Measurements from ENCODE around the gene ANKFY1.
A peak's percentile ranks its signal among the peaks of the same experiment; 100 is the strongest.

The ANKFY1 gene, protein sequence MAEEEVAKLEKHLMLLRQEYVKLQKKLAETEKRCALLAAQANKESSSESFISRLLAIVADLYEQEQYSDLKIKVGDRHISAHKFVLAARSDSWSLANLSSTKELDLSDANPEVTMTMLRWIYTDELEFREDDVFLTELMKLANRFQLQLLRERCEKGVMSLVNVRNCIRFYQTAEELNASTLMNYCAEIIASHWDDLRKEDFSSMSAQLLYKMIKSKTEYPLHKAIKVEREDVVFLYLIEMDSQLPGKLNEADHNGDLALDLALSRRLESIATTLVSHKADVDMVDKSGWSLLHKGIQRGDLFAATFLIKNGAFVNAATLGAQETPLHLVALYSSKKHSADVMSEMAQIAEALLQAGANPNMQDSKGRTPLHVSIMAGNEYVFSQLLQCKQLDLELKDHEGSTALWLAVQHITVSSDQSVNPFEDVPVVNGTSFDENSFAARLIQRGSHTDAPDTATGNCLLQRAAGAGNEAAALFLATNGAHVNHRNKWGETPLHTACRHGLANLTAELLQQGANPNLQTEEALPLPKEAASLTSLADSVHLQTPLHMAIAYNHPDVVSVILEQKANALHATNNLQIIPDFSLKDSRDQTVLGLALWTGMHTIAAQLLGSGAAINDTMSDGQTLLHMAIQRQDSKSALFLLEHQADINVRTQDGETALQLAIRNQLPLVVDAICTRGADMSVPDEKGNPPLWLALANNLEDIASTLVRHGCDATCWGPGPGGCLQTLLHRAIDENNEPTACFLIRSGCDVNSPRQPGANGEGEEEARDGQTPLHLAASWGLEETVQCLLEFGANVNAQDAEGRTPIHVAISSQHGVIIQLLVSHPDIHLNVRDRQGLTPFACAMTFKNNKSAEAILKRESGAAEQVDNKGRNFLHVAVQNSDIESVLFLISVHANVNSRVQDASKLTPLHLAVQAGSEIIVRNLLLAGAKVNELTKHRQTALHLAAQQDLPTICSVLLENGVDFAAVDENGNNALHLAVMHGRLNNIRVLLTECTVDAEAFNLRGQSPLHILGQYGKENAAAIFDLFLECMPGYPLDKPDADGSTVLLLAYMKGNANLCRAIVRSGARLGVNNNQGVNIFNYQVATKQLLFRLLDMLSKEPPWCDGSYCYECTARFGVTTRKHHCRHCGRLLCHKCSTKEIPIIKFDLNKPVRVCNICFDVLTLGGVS

DNA sequence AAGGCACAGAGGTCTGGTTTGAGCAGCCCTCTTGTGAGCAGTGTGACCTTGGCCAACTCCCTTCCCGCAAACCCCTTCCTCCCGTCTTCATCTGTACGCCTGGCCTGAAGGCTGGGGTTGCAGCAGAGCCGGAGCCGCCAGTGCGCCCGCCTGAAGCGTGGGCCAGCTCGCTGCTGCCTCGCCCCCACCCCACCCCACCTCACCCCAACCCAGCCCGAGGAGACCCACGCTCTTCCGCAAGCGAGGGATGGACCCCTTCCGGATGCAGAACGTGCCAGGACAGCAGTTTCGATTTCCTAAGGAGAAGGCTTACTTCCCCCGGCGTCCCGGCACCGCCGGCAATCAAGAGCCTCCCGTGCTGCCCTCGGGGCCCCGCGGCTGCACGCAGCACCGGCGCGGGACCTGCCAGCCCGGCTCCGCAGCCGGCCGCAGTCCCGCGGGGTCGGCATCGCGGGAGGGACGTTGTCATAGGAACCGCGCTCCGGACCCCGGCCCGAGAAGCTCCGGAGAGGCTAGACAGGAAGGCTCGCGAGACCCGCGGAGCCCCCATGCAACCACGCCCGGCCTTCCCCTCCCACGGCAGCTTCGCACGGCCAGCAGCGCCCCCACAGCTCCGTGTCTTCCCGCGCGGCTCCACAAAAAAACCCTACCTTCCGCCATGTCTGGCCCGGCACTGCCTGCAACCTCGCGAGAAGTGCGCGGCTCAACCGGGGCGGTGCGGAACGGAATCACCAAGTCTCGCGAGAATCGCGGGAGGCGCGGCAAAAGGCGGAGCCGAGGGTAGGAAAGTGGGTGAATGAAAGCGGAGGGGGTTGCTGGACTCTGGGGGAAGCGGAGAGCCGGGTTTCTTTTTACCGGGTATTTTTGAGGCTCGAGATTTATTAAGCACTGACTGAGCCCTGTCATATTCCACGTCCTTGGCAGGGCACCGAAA, at the start of gene ANKFY1:
TSS of gene ANKFY1 (minus strand) at position 698 of the 934 bp plus-strand sequence. CDS start at position 660, 38 bp downstream.
- peak; percentile 91 for DNase-seq (ENCODE audit: low read depth)

DNA sequence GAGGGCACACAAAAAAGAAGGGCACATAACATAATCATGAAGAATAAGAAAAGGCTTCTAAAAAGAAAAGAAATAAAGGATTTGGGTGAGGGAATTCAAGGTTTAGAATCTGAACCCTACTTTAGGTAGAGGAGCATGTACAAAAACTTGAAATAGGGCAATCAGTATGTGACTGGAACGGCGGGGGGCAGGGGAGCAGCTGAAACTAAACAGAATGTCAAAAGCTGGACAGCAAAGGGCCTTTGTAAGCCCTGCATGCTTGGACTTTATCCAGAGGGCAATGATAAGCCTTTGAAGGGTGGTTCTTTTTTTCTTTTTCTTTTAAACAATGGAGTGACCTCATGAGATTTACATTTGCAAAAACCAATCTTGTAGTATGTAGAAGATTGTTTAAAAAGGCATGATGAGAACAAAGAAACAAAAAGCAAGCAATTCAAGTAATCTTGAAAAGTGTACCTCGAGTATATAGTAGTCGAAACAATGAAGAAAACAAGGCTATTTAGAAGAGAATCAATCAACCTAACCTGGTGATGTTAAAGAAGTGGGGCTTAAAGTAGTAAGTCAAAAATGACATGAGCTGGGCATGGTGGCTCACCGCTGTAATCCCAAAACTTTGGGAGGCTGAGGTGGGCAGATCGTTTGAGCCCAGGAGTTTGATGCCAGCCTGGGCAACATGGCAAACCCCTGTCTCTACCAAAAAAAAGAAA, 46.7 kb upstream of the ANKFY1 start:
- DNase-seq (ENCODE audit: low read depth) = no peak

DNA sequence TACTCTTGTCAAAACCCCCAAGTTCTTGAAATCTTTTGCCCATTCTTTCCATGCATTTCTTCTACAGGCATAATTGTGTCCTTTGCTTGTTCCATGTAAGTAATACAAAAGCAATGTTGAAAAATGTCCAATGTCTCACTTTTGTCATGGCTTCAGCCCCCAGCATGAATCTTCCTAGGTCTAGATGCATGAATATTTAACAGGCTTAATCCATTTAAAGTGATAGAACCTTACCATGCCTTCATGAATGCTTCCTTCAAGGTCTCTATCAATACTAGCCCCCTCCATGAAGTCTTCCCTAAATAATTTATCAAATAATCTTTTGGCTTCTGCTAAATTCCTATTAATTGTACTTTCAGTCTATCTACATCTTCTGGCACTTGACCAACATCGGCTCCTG, 46.1 kb upstream of the ANKFY1 start:
- DNase-seq (ENCODE audit: low read depth) = no peak

DNA sequence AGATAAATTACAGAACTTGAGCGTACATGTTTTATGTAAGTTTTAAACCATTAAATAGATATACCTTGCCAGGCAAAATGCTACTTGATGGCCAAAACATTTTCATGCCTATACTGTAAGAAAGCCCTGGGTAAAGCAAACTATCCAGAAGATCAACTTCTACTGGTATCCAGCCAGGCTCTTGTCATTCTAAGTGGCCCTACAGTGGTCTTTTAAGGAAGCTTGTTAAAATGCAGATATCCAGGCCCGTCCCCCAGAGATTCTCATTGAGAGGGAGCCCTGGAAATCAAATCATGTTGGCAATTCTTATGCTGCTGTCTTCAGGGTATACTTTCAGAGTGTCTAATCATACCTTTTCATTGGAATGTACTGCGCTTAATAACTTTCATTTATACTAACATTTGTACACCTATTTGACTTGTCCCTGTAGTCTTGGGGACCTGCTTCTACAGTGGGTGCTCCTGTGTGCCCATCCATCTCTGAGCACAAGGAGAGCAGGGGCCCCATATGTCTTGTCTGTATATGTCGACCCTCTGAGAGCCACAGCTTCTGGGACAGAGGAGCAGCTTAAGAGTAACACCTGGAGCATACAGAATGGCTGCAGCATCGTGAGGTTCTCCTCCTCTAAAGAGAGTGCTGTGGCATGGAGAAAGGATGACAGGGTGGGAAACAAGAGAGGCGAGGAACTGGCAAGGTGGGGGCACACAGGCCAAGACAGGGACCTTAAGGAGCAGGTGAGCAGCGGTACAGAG, 43.6 kb upstream of the ANKFY1 start:
- DNase-seq (ENCODE audit: low read depth) = no peak

DNA sequence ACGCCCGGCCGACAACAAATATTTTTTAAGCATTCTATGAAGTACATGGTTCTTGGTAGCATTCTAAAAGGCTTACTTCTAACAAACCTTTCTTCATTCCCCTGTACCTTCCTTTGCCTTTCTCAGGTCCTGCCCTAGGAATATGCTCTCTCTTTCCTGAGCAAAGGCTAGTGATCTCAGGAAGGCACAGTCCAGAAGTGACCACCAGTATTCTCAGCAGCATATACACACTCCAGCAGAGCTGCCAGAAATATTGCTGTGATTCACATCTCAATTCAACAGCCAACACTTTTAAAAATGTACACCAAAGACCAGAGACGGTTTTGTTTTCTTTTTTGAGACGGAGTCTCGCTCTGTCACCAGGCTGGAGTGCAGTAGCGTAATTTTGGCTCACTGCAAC, 41.4 kb upstream of the ANKFY1 start:
- DNase-seq (ENCODE audit: low read depth) = no peak

DNA sequence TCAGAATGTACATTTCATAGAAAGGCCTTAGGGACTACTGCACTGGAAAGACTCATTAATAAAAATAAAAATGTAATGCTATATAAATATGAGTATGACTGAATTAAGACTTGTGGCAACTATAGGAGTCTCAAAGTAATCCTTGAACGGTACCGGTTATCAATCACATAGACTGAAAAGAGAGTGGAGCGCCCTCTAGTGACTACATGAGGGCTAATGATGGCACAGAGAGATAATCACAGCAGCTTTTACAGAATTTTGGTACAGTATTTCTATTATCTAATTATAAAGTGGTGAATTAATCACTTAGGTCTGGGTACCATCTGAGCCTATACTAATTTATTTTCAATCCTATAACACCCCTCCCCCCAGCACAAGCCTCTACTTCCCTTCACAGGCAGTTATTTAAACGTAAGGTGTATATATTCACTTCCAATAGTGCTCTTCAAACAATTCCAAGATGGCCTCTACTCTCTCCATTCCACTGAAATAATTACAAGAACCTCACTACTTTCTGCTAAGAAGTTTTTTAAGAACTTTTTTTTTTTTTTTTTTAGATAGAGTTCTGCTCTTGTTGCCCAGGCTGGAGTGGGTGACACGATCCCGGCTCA, 40.7 kb upstream of the ANKFY1 start:
- peak; percentile 5 for DNase-seq (ENCODE audit: low read depth)

DNA sequence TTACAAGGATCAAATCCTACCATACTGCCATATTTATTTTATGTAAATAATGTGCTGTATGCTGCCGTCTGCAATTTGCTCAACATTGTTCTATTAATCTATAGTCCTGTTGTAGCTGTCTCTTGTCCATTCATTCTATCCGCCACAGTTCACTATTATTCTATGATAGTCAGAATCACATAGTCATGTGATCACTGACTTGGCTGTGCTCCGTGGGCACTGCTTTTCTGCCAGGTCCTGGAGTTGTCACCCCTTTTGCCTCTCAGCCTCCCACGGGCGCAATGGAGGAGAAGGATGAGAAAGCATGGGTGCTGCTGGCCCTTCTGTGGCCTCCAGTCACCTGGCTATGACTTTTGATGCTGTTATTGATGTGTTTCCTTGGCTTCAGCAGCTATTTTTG, 37.3 kb upstream of the ANKFY1 start:
- DNase-seq (ENCODE audit: low read depth) = no peak

DNA sequence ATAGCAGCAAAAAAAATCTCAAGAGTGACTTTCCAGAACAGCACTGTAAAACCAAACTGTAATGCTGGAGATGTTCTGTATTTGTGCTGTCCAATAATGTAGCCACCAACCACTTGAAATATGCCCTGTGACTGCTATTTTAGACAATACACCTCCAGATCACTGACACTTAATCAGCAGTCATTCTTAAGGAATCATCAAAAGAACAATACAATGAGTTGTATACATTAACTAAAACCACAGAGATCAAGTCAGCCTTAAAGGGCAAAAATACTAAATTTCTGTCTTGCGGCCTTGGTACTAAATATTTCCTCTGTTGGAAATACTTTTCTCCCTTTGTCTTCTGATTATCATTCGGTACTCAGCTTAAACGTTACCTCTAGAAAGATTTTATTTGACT, 33.6 kb upstream of the ANKFY1 start:
- DNase-seq (ENCODE audit: low read depth) = no peak

DNA sequence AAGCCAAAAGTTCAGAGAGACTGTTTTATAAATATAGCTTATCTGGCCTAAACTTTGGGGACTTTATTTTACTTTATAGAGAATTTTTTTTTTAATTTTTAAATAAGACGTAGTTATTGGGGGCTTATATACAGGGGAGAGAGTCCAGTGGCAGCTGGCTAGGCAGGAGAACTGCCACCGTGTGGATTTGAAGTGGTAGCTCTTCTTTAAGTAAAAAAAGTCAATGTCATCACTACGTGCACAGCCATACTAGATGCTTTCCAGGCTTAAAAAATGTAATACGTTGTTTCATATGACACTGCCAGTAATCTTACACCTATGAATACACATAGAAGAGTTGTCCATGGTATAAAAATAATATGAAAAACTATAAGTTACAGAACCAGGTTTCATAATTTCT, 31.9 kb upstream of the ANKFY1 start:
- no peak for DNase-seq (ENCODE audit: low read depth)

DNA sequence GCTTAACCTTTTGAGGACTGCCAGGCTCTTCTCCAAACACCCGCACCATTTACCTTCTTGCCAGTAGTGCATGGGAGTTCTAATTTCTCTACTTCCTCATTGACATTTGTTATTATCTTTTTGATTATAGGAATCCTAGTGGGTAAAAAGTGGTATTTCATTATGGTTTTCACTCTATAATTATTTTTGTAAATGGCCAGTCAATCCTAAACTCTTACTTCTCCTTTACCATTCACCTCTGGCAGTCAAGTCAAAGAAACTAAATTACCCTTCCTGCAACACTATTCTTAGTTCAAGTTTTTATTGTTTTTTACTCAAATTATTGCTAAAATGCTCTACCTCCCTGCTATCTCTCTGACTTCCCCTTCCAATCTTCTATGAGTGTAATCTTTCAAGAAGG, 29.8 kb upstream of the ANKFY1 start:
- DNase-seq (ENCODE audit: low read depth) = no peak

DNA sequence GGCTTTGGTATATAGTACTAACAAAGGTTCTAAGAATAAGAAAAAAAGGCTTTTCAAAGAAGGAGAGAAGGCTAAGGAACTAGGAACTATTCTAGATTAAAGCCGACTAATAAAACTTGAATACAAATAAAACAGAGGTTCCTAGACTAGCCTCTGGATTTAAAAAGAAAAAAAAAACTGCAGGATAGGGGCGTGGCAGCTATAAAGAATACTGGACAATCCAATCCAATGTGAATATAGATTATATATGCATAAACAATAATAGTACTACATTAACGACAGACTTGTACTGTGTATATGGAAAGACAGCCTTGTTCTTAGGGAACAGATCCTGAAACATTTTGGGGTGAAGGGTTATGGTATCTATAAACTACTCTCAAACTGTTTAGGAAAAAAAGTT, 23.9 kb upstream of the ANKFY1 start:
- no peak for DNase-seq (ENCODE audit: low read depth)

DNA sequence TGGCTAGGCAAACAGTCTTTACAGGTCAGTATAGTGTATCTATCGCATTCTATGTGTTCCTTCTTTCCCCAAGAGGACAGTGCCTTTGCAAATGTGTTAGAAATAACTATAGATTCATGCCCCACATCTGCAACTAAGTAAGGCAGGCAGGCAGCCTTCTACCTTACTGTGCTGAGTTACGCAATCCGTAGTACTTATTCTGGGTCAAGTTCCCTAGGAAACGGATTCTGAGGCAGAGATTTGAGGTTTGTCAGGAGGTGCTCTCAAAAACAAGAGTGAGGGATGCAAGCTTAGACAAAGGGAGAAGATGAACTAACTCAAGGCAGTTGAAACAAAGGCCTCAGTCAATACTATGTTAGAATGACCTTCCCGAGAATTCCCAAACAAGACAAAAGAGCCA, 12.7 kb upstream of the ANKFY1 start:
- DNase-seq (ENCODE audit: low read depth) = no peak

DNA sequence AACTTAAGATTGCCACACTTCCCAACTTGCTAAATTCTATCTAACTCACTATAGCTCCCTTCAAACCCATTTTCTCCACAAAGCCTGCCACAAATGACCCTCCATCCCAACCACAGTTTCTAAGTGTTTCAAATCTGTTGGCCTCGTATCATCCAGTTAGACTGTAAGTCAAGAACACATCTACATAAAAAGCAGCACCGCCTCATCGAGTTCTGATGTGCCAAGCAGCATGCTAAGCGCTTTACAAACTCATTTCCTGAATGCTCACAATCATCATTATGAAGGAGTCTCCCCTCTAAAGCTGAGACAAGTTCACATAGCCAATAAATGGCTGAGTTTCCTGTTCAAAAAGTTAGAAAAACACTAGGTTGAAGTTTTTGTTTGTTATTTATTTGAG, 9.2 kb upstream of the ANKFY1 start:
- no peak for DNase-seq (ENCODE audit: low read depth)

DNA sequence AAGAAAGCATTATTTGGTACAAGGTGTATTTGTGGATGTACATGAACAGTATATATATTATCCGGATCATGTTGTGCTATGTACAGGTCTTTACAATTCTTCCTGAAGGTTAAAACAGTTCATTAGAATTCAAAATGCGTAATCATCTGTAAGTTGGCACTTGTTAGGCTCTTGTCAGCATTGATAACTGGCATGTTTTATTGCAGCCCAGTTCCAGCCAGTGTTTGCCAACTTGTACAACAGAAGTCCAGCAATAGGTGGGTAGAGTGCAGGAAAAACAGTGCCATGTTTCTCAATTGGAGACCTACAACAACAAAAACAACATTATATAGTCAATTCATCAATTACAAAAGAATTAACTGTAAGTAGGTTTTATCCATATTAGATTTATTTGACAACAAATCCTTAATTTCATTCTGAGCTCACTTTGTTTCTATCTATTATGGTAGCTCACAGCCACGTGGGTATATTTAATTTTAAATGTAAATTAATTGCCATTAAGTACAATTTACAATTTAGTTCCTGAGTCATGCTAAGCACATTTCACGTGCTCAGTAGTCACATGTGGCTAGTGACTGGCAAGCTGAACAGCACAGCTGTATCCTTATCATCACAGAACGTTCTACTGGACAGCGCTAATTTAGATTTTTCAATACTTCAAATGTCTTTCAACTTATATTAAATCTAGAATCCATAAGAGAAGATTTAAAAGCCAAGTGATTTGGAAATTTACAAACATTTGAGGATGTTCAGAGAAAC, 8.6 kb upstream of the ANKFY1 start:
- no peak for DNase-seq (ENCODE audit: low read depth)

DNA sequence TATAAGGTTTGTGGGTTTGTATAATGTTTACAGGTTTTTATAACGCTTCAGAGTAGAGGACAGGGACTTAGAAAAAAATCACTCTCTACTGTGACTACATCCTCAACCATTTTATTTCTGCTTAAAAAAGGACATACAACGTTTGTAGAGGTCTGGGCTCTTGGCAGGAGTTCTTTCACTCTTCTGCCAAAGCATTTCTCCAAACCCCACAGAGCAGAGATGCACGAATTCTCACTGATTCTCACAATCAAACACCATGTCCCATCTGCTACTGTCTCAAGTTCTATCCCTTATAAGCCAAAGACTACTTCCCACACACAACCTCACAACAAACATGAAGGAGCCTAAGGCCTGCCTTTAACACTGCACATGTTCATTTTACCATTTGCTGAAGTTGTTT, 7.0 kb upstream of the ANKFY1 start:
- no peak for DNase-seq (ENCODE audit: low read depth)

DNA sequence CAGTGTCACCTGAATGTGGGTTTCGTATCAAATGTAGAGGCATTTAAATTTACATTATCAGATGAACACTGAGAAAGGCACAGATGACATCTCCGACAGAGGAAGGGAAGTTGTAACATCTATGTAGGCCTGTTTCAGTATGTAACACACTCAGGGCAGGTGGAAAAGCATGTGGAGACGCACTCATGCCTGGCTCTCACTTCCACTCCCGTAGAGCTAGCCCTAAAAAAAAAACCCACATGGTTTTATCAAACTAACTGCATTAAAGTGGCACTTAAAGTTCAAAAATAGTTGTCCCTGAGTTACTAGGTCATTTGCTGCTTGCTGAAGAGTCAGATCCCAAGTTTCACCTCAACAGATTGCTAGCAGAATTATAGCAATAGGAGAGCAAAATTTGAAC, 6.1 kb upstream of the ANKFY1 start:
- no peak for DNase-seq (ENCODE audit: low read depth)

DNA sequence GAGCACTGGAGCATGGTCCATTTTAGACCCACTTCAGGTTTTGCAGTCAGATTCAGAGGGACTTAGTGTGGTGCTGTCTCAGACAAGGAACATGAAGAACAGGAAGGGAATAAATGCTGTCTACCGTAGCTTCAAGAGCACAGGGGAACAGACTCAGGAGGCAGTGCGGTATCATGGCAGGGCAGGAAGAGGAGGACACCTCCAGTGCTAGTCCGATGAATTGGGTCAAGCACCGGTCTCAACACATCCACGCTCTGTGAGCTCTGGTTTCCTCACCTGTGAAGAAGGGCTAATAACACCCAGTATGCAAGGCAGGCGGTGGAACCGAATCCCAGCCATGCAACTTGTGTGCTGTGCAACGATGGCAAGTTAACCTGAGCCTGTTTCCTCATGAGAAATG, 3.6 kb upstream of the ANKFY1 start:
- no peak for DNase-seq (ENCODE audit: low read depth)

DNA sequence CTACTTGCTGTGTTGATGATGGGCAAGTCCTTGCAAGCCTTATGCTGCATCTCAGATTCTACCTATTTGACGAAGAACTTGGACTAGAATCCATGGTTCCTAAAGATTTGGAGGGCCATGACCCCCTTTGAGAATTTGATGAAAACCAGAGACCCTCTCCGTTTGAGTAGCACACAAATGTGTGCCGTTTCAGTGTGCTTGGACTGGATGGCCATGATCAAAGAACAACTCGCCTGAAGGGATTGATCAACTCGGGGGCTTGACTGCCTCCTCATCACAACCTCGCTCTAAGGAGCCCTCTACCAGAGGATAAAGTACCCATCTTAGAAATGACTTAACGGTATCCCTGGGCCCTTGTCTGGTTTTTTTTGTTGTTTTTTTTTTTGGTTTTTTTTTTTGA, 2.8 kb upstream of the ANKFY1 start:
- no peak for DNase-seq (ENCODE audit: low read depth)

DNA sequence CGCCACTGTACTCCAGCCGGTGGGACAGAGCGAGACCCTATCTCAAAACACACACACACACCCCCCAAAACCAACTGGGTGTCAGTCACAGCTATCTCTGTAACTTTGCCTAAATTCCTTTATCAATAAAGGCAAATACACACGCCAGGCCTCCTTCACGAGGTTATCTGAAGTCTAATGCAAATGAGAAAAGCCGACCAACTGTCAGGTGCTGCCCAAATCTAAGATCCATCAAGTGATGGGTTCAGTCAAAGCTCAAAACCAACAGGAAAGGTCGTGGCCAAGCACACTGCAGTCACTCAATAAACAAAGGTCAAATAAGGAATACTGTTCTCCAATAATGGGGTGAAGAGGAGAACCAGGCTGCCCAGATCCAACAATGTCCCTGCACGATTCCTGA, 1.1 kb downstream of the ANKFY1 start:
- no peak for DNase-seq (ENCODE audit: low read depth)

Measured in stimulated activated CD8-positive, alpha-beta memory T cell treated with anti-CD3 and anti-CD28 coated beads, Interleukin-7, amount 100 ng/mL, for 24 hours (primary cell).